Superior temporal gyrus (tissue), 1 donor: ENCODE data around the gene COPZ1.
"Not testable (repeated sequence)": the region's sequence is repeated elsewhere in the genome, so short reads cannot be mapped to it uniquely, and the experiment has no call there.

Experiments used
- DNase-seq: peaks from one replicate; pipeline ENCODE4 v3.0.0-alpha.2; 2016; ENCODE audit errors: extremely low spot score

The COPZ1 gene

GRCh38 chr12:54331461-54331860, 6.5 kb downstream of the COPZ1 start:
- DNase-seq = no peak

GRCh38 chr12:54333420-54334034, 8.6 kb downstream of the COPZ1 start:
- DNase-seq = no peak

- DNase-seq = peak; percentile 50
These were observed 12.4 kb downstream of the COPZ1 start for GRCh38 chr12:54337280-54337842.

- peak; percentile 35 for DNase-seq
These were observed 13.1 kb downstream of the COPZ1 start for GRCh38 chr12:54337854-54338650.

GRCh38 chr12:54338698-54339296, 13.9 kb downstream of the COPZ1 start:
- DNase-seq = no peak

GRCh38 chr12:54340846-54341245, 15.9 kb downstream of the COPZ1 start:
- no peak for DNase-seq

GRCh38 chr12:54341378-54342300, 16.7 kb downstream of the COPZ1 start:
- no peak for DNase-seq

- DNase-seq = no peak
These were observed 24.1 kb downstream of the COPZ1 start for GRCh38 chr12:54349036-54349435.

GRCh38 chr12:54349679-54350078, 24.7 kb downstream of the COPZ1 start:
- DNase-seq = no peak

GRCh38 chr12:54350743-54351142, 25.8 kb downstream of the COPZ1 start:
- no peak for DNase-seq

- DNase-seq = no peak
These were observed 26.4 kb downstream of the COPZ1 start for GRCh38 chr12:54351341-54351740.

- DNase-seq = peak; percentile 69
These were observed 27.1 kb downstream of the COPZ1 start for GRCh38 chr12:54352022-54352531.

- DNase-seq = peak; percentile 62
These were observed 28.3 kb downstream of the COPZ1 start for GRCh38 chr12:54352891-54353874.

- not testable (repeated sequence) for DNase-seq
These were observed 29.3 kb downstream of the COPZ1 start for GRCh38 chr12:54354271-54354670.

- DNase-seq = no peak
These were observed 30.3 kb downstream of the COPZ1 start for GRCh38 chr12:54355104-54355815.

GRCh38 chr12:54356228-54356627, 31.3 kb downstream of the COPZ1 start:
- no peak for DNase-seq

- no peak for DNase-seq
These were observed 32.0 kb downstream of the COPZ1 start for GRCh38 chr12:54356951-54357356.

- DNase-seq = no peak
These were observed 32.7 kb downstream of the COPZ1 start for GRCh38 chr12:54357506-54358190.
